ENCODE results near the gene CORO6. TPM values are rescaled to one million over a fixed set of nuclear protein-coding genes. Genes with fewer than 3 reads are reported as not detected.
"Not testable (repeated sequence)": the region's sequence is repeated elsewhere in the genome, so short reads cannot be mapped to it uniquely, and the experiment has no call there.

The CORO6 gene
- 10 to 100 TPM in 1 of 2 donors, 1 to 10 TPM in 1; 2.1 to 10.2 TPM for total RNA-seq

DNA sequence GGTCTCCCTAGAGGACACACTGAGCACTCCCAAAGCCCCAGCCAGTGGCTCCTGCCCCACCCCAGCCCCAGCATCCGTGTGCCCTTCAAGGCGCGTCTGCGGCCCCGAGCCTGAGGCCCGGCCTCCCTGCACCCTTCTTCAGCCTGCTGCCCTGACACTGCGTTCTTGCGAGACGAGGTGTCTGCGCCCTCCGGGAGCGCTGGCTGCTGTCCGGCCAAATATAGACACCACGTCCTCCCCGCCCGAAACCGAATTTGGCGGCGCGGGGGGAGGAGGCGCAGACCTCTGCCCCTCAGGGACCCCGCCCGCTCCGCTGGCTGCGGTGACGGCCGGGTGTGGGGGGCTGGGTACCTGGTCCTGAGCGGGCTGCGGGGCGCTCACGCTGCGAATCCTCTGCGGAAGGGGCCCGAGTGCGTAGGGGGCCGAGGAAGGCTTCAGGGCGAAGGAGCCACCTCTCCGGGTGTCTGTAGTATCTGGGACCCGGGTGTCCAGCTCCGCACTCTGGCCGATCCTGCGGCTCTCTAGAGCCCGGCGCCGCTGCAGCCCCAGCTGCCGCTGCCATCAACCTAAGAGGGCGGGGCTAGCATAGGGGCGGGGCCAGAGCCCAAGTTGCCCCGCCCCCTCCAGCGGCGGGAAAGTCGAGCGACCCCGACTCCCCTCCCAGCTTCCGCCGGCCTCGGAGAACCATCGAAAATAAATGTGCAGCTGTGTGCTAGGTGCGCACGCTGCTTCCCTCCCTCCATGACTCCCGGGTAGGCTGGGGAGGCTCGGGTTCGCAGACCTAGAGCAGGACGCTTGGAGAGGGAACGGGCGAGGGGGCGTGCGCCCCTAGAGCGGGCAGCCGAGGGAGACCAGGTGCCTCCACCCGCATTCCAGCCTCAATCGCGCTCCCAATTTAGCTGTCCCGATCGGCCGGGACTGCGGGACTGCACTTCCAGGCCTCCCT is at the start of gene CORO6:
TSS of gene CORO6 (minus strand) at position 576 of the 946 bp plus-strand sequence. CDS start 1,491 bp downstream, outside the sequence.
- peak within 1 kb of the TSS; percentile 67 for H3K4me3 Mint-ChIP-seq
- ATAC-seq (peak; percentile 77 to 86), DNase-seq (ENCODE audit: low spot score) (peak; percentile 65)
- peaks cover 10 to 20% of the 10 kb centered on the region in 2 donors for H3K4me1 Mint-ChIP-seq (ENCODE audit: low read depth in 2 of 2)
- H3K36me3 Mint-ChIP-seq, result no peaks in the 10 kb centered on the region
- H3K27me3 Mint-ChIP-seq, result no peaks in the 10 kb centered on the region
- H3K9me3 Mint-ChIP-seq, result no peaks in the 10 kb centered on the region
- peak within 1 kb of the TSS; percentile 37 to 47 for H3K27ac Mint-ChIP-seq

DNA sequence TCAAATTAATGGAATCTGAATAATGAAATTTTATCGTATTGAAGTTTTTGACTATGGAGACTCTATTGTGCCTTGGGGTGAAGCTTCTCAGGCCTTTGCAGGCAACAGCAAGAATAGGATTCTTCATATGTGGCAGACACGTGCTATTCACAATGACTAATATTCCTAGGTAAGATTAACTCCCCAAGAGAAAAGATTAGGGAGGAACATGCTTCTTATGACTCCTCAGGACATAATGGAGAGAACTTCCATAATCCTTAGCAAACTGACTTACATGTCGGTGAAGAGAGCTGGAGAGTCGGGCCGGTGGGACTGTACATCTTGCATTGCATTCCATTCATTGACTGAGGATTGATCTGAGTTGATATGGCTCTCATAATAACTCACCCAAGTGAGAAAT is 48.9 kb upstream of the CORO6 start:
- H3K4me1 Mint-ChIP-seq (ENCODE audit: low read depth in 2 of 2), result peaks cover 5% of the 10 kb centered on the region in 2 donors
- ATAC-seq (no peak), DNase-seq (ENCODE audit: low spot score) (no peak)
- H3K27me3 Mint-ChIP-seq, result no peaks in the 10 kb centered on the region
- H3K4me3 Mint-ChIP-seq, result no peak overlapping the region
- H3K36me3 Mint-ChIP-seq, result peaks cover 12% of the 10 kb centered on the region
- no peaks in the 10 kb centered on the region for H3K9me3 Mint-ChIP-seq
- no peak overlapping the region for H3K27ac Mint-ChIP-seq

DNA sequence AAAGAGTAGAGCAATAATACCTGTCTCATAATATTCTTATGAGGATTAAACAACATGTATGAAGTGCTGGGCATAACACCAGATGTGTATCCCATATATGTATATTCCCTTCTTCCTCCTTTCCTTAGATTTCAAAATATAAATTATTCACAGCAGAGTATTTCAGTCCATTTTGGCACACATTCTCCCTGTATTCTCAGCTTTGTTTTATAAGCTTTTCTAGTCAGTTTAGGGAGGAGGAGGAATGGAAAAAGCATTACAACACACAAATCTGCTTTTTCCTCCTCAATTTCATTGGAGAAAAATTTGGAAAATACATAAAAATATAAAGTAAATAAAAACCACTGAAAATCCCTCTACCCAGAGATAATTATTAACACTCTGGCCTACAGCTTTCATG is 46.6 kb upstream of the CORO6 start:
- DNase-seq (ENCODE audit: low spot score) (no peak), ATAC-seq (no peak)
- Mint-ChIP-seq H3K4me1 (ENCODE audit: low read depth in 2 of 2) (peaks cover 11 to 15% of the 10 kb centered on the region in 2 donors), H3K27ac (no peak overlapping the region), H3K9me3 (no peaks in the 10 kb centered on the region), H3K4me3 (no peak overlapping the region), H3K27me3 (no peaks in the 10 kb centered on the region), H3K36me3 (peaks cover 13% of the 10 kb centered on the region)

DNA sequence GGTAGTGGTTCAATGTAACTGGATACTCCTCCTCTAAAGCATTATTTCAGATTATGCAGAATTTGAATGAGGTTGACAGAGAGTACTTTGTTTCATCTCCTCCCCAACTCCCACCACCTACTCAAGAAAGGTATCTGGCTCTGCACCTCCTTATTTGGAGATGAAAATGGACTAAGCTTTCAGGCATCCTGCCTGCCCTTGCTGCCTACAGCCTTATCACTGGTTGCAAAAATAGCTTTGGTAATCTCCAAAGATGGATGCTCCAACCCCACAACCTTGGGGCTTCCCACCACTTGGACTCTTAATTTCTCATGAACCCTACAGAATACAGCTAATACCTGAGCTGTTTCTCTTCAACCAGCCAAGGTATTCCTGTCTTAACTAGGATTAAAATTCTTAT is 45.3 kb upstream of the CORO6 start:
- peaks cover 16% of the 10 kb centered on the region for H3K36me3 Mint-ChIP-seq
- DNase-seq (ENCODE audit: low spot score) (no peak), ATAC-seq (no peak)
- no peaks in the 10 kb centered on the region for H3K9me3 Mint-ChIP-seq
- no peaks in the 10 kb centered on the region for H3K27me3 Mint-ChIP-seq
- H3K4me1 Mint-ChIP-seq (ENCODE audit: low read depth in 2 of 2), result peaks cover 13 to 14% of the 10 kb centered on the region in 2 donors
- no peak overlapping the region for H3K27ac Mint-ChIP-seq
- H3K4me3 Mint-ChIP-seq, result no peak overlapping the region

DNA sequence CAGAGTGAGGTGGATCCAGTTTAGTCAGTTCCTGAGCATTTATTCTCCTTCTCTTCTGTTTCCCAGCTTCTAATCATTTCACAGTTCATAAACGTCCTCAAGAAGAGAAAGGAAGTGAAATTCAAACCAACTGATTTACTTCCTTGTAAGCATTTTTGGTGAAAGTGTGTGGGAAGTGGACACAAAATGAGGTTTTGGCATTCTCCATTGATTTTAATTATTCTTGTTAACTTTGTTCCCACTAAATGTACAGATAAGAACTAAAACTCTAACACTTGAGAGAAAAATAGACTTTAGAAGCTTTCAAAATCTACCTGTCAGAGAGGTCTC is 42.7 kb upstream of the CORO6 start:
- Mint-ChIP-seq H3K27me3 (no peaks in the 10 kb centered on the region), H3K4me3 (no peak overlapping the region), H3K27ac (peak overlapping the region; percentile 41 to 63), H3K4me1 (ENCODE audit: low read depth in 2 of 2) (peaks cover 17 to 20% of the 10 kb centered on the region in 2 donors), H3K36me3 (peaks cover 26% of the 10 kb centered on the region), H3K9me3 (no peaks in the 10 kb centered on the region)
- no peak for ATAC-seq
- no peak for DNase-seq (ENCODE audit: low spot score)

DNA sequence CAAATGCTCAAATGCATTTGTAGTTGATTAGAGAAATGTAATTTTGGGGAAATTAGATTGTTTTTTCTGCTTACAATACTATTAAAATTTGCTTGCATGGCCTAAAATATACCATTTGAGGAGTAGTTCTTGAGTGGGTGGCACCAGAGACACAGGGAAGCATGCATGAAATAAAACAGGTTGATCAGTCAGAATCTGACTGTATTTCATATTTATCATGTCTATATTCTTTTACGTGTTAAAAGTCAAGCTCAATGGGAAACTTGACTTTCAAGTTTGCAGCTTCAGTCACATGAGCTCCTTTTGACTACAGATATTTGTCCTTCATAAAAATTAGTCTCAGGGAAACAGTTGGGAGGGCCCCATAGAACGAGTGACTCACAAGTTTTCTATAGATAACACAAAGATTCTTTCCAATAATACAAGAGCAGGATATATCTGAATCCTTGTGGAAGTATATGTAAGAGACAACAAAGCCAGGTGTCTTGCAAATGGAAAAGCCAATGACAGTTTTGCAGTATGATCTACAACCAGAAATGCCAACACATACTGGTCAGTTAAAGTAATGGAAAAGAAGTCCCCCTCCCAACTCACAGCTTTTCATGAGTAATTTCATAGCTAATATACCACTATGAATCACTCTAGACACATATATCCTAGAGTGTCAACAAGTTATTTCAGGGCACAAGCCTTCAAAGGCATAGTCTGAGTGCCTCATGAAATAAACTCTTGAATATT is 42.2 kb upstream of the CORO6 start:
- H3K27ac Mint-ChIP-seq, result peak overlapping the region; percentile 41 to 63
- no peaks in the 10 kb centered on the region for H3K27me3 Mint-ChIP-seq
- H3K4me3 Mint-ChIP-seq, result no peak overlapping the region
- H3K9me3 Mint-ChIP-seq, result no peaks in the 10 kb centered on the region
- ATAC-seq (peak; percentile 50 to 77), DNase-seq (ENCODE audit: low spot score) (no peak)
- H3K36me3 Mint-ChIP-seq, result peaks cover 26% of the 10 kb centered on the region
- peaks cover 17 to 20% of the 10 kb centered on the region in 2 donors for H3K4me1 Mint-ChIP-seq (ENCODE audit: low read depth in 2 of 2)

DNA sequence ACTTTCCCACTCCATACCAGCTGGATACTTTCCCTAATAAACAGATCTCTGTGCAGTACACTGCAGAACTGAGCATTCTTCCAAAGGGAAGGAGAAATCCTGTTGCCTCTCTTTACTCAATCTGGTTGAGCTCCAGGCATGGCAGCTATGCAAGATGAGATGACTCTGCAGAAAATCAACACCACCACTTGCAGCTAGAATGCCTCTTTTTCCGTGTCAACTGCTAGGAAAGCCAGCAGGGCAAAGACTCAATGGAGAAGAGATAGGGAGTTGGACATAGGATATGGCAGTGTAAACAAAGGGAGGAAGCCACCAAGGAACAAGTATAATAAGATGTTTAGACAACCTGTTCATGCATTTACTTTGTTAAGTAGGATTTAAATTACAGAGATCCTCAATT is 40.4 kb upstream of the CORO6 start:
- no peaks in the 10 kb centered on the region for H3K9me3 Mint-ChIP-seq
- H3K4me1 Mint-ChIP-seq (ENCODE audit: low read depth in 2 of 2), result peaks cover 22 to 24% of the 10 kb centered on the region in 2 donors
- no peak overlapping the region for H3K4me3 Mint-ChIP-seq
- ATAC-seq, result no peak
- peak overlapping the region in 1 of 2 donors; percentile 65 for H3K27ac Mint-ChIP-seq
- no peaks in the 10 kb centered on the region for H3K27me3 Mint-ChIP-seq
- no peak for DNase-seq (ENCODE audit: low spot score)
- H3K36me3 Mint-ChIP-seq, result peaks cover 26% of the 10 kb centered on the region

DNA sequence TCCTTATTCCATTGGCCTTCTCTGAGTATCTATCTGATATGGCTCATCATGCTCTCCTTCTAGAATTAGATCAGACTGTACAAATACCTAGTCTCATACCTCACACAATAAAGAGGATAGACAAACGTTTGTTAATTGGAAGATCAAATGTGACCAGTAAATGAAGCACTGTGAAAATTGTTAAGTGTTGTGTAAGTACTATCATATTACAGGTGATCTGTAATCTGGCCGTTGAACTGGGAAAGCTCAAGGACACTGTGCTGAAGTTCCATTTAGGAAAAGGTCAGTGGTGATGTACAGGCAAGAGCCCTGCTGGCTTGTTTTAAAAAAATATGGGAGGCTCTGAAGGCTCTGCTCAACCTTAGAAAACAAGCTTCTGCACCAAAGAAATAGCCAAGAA is 38.5 kb upstream of the CORO6 start:
- DNase-seq (ENCODE audit: low spot score), result no peak
- Mint-ChIP-seq H3K9me3 (no peaks in the 10 kb centered on the region), H3K4me3 (no peak overlapping the region), H3K4me1 (ENCODE audit: low read depth in 2 of 2) (peaks cover 22 to 24% of the 10 kb centered on the region in 2 donors), H3K27me3 (no peaks in the 10 kb centered on the region), H3K27ac (no peak overlapping the region), H3K36me3 (peaks cover 13% of the 10 kb centered on the region)
- no peak for ATAC-seq

DNA sequence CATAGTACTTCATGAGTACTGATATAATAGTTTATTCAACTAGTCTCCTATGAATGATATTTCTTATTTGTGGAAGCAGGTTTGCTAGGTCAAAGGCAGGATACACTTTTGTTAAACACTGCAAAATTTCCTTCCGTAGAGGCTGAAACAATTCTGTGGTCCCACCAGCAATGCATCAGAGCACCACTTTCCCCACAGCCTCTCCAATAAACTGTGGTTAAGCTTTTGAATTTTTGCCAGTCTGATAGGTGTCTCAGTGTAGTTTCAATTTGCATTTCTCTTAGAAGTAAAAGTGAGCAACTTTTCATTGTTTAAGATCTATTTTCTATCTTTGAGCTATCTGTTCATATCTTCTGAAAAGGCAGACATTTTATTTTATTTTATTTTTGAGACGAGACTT is 36.4 kb upstream of the CORO6 start:
- no peak overlapping the region for H3K4me3 Mint-ChIP-seq
- H3K27ac Mint-ChIP-seq, result peak overlapping the region in 1 of 2 donors; percentile 64
- H3K36me3 Mint-ChIP-seq, result peaks cover 19% of the 10 kb centered on the region
- H3K27me3 Mint-ChIP-seq, result no peaks in the 10 kb centered on the region
- DNase-seq (ENCODE audit: low spot score), result no peak
- peaks cover 8 to 14% of the 10 kb centered on the region in 2 donors for H3K4me1 Mint-ChIP-seq (ENCODE audit: low read depth in 2 of 2)
- ATAC-seq, result no peak
- H3K9me3 Mint-ChIP-seq, result no peaks in the 10 kb centered on the region

DNA sequence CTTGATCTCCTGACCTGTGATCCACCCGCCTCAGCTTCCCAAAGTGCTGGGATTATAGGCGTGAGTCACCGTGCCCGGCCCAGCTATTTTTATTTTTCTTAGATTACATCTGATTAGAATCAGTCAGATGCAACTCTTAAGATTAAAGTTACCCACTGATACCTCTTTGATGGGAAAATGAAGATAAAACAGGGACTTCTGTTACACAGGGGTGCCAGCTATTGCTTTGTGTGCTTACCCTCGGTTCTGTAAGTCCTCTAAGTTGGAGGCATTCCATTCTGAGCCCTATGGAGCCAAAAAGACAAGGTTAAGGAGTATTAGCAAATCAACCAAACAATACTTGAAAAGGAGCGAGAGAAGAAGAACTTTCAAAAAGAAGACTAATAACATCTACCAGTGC is 32.6 kb upstream of the CORO6 start:
- Mint-ChIP-seq H3K9me3 (no peaks in the 10 kb centered on the region), H3K27me3 (no peaks in the 10 kb centered on the region), H3K4me3 (no peak overlapping the region), H3K4me1 (ENCODE audit: low read depth in 2 of 2) (peaks cover 5 to 7% of the 10 kb centered on the region in 2 donors), H3K27ac (peak overlapping the region in 1 of 2 donors; percentile 4), H3K36me3 (peaks cover 6% of the 10 kb centered on the region)
- no peak for ATAC-seq
- DNase-seq (ENCODE audit: low spot score), result no peak

DNA sequence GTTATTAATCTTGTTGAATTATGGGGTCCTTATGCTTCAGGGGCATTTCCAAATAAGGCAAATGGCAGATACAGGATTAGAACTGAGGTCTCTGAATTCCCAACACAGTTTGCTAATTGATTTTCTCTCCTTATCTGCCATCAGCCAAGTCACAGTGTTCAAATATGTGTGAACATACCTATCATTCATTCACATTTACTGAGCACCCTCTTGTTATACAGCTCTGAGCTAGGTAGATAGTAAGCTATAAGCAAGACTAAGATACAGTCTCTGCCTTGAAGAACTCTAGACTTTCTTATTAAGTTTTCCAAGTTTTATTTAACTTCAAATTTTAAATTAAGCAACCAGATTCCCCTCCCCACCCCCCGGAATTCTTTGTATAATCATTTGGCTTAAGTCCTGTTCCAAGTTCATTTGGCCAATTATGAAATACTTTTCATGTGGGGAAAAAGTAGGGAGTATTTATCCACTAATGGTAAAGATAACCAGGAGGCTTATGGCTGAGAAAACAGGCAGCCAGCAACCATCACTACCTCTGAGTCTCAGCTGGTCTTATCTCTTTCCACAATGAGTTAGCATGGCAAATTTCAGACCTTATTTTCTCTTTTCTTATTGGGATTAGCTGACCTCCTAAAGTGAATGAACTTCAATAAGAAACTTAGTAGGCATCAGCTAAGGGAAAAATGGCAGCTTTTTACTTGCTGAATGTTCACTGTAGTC is 31.4 kb upstream of the CORO6 start:
- Mint-ChIP-seq H3K9me3 (no peaks in the 10 kb centered on the region), H3K27me3 (no peaks in the 10 kb centered on the region), H3K4me1 (ENCODE audit: low read depth in 2 of 2) (peaks cover 5 to 8% of the 10 kb centered on the region in 2 donors), H3K27ac (no peak overlapping the region), H3K4me3 (no peak overlapping the region), H3K36me3 (peaks cover 6% of the 10 kb centered on the region)
- ATAC-seq (no peak), DNase-seq (ENCODE audit: low spot score) (no peak)

DNA sequence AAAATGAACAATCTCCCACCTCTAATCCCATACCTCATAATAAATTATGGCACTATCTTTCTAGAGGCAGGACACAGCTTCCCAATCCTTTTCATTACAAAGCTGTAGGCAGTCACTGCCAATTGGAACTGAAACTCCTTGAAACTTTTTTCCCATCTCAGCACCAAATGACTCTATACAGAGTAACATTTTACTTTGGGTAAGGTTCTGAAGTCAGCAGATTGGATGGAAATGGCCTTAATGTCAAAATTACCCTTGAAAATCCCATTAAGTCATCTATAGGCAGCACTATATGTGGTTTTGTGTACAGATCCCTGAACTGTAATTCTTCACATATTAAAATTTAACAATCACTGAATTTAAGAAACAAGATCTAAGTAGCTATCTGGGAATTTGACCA is 30.3 kb upstream of the CORO6 start:
- peaks cover 0 to 6% of the 10 kb centered on the region in 2 donors for H3K4me1 Mint-ChIP-seq (ENCODE audit: low read depth in 2 of 2)
- peaks cover 10% of the 10 kb centered on the region for H3K36me3 Mint-ChIP-seq
- no peak for DNase-seq (ENCODE audit: low spot score)
- ATAC-seq, result no peak
- H3K4me3 Mint-ChIP-seq, result no peak overlapping the region
- peak overlapping the region in 1 of 2 donors; percentile 14 for H3K27ac Mint-ChIP-seq
- no peaks in the 10 kb centered on the region for H3K27me3 Mint-ChIP-seq
- H3K9me3 Mint-ChIP-seq, result no peaks in the 10 kb centered on the region

DNA sequence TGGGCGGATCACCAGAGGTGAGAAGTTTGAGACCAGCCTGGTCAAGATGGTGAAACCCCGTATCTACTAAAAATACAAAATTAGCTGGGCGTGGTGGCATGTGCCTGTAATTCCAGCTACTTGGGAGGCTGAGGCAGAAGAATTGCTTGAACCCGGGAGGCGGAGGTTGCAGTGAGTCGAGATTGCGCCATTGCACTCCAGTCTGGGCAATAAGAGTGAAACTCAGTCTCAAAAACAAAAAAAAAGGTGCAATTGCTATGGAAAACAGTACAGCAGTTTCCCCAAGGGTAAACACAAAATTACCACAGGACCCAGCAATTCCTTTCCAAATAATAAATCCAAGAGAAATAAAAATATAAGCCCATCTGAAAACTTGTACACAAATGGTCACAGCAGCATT is 29.2 kb upstream of the CORO6 start:
- DNase-seq (ENCODE audit: low spot score); ATAC-seq; H3K9me3 Mint-ChIP-seq; H3K27me3 Mint-ChIP-seq; H3K4me1 Mint-ChIP-seq (ENCODE audit: low read depth in 2 of 2); H3K4me3 Mint-ChIP-seq: not testable (repeated sequence)
- Mint-ChIP-seq H3K27ac (peak overlapping the region in 1 of 2 donors; percentile 76), H3K36me3 (peaks cover 12% of the 10 kb centered on the region)

Measured in natural killer cell treated with Interleukin-12 subunit alpha and Interleukin-12 subunit beta and Interleukin-15 and Interleukin-18, amount 100 ng/mL, for 72 hours (primary cell).